Measurements from ENCODE around the gene PRMT3.

DNA sequence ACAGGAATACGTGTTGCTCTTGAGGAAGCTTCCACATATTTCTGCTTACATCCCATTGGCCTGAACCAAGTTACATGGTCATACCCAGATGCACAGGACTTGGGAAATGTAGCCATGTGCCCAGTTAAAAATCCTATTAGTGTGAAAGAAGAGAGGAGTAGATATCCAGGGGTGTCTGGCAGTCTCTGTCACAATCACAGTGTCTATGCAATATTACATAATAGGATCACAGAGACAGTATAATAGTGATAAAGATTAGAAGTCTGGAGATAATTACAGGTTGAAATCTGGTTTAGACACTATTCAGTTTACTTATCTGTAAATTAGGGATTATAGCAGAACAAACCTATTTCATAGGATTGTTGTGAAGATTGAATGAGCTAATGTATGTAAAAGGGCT lies 149.3 kb downstream of the PRMT3 start:
- TF ChIP-seq, protein P1, sequence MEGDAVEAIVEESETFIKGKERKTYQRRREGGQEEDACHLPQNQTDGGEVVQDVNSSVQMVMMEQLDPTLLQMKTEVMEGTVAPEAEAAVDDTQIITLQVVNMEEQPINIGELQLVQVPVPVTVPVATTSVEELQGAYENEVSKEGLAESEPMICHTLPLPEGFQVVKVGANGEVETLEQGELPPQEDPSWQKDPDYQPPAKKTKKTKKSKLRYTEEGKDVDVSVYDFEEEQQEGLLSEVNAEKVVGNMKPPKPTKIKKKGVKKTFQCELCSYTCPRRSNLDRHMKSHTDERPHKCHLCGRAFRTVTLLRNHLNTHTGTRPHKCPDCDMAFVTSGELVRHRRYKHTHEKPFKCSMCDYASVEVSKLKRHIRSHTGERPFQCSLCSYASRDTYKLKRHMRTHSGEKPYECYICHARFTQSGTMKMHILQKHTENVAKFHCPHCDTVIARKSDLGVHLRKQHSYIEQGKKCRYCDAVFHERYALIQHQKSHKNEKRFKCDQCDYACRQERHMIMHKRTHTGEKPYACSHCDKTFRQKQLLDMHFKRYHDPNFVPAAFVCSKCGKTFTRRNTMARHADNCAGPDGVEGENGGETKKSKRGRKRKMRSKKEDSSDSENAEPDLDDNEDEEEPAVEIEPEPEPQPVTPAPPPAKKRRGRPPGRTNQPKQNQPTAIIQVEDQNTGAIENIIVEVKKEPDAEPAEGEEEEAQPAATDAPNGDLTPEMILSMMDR (IDR thresholded peaks at IDR 0.05), result no peak
- no peak for TF ChIP-seq POLR2AphosphoS5 (IDR thresholded peaks at IDR 0.05)

All from breast epithelium (tissue), 3 donors.